Pons (tissue), 1 donor: ENCODE measurements around the gene KDM2B.

Experiments used
- DNase-seq: peaks from one replicate; pipeline ENCODE4 v3.0.0-alpha.2; 2016; ENCODE audit warnings: low spot score

The KDM2B gene

GRCh38 chr12:121530600-121531355 is 50.0 kb downstream of the KDM2B start:
- DNase-seq = peak; percentile 64

GRCh38 chr12:121529184-121529583 is 51.6 kb downstream of the KDM2B start:
- DNase-seq = no peak

- DNase-seq = no peak
These were observed 55.4 kb downstream of the KDM2B start for GRCh38 chr12:121525411-121525810.

GRCh38 chr12:121524196-121524916 is 56.5 kb downstream of the KDM2B start:
- peak; percentile 84 for DNase-seq

- DNase-seq = peak; percentile 65
These were observed 57.1 kb downstream of the KDM2B start for GRCh38 chr12:121523741-121524140.

- DNase-seq = peak; percentile 32
These were observed 57.9 kb downstream of the KDM2B start for GRCh38 chr12:121522971-121523370.

- no peak for DNase-seq
These were observed 60.2 kb downstream of the KDM2B start for GRCh38 chr12:121520586-121521086.

- no peak for DNase-seq
These were observed 60.7 kb downstream of the KDM2B start for GRCh38 chr12:121520119-121520518.

GRCh38 chr12:121519227-121519626 is 61.6 kb downstream of the KDM2B start:
- no peak for DNase-seq

- DNase-seq = no peak
These were observed 62.2 kb downstream of the KDM2B start for GRCh38 chr12:121518656-121519055.

- no peak for DNase-seq
These were observed 64.3 kb downstream of the KDM2B start for GRCh38 chr12:121516437-121517011.

GRCh38 chr12:121515615-121516014 is 65.2 kb downstream of the KDM2B start:
- DNase-seq = no peak

- no peak for DNase-seq
These were observed 66.6 kb downstream of the KDM2B start for GRCh38 chr12:121514184-121514742.

GRCh38 chr12:121513464-121514183 is 67.2 kb downstream of the KDM2B start:
- no peak for DNase-seq

- no peak for DNase-seq
These were observed 68.3 kb downstream of the KDM2B start for GRCh38 chr12:121512561-121512960.

GRCh38 chr12:121511916-121512315 is 68.9 kb downstream of the KDM2B start:
- DNase-seq = no peak

GRCh38 chr12:121509339-121509738 is 71.5 kb downstream of the KDM2B start:
- no peak for DNase-seq

GRCh38 chr12:121508533-121508932 is 72.3 kb downstream of the KDM2B start:
- DNase-seq = no peak

GRCh38 chr12:121507984-121508383 is 72.8 kb downstream of the KDM2B start:
- no peak for DNase-seq

GRCh38 chr12:121507245-121507644 is 73.6 kb downstream of the KDM2B start:
- DNase-seq = no peak

GRCh38 chr12:121505513-121505912 is 75.3 kb downstream of the KDM2B start:
- no peak for DNase-seq

GRCh38 chr12:121504505-121504904 is 76.3 kb downstream of the KDM2B start:
- DNase-seq = no peak
